Heart left ventricle (tissue), 16 donors: ENCODE data around the gene SLC35A1. TPM values are rescaled to one million over a fixed set of nuclear protein-coding genes. Genes with fewer than 3 reads are reported as not detected.

Source experiments
- ATAC-seq, 4 donors: fragments of 200-7000 bp; cut with Tn5 transposase; one replicate each; pipeline ENCODE4 v1.9.1; 2020 to 2022; ENCODE audit warnings: moderate library complexity in 4 of 4, mild to moderate bottlenecking in 3 of 4, moderate number of reproducible peaks in 1 of 4
- DNase-seq, 5 donors: peaks; one replicate each; pipeline ENCODE4 v3.0.0-alpha.2; 2020
- H3K27ac ChIP-seq, 12 donors: fragments of 200-600 bp; sonication (generic) in 4 of 12; one replicate each; pipeline versions ENCODE4 v1.5.0 to v1.8.0; 2016 to 2022; ENCODE audit warnings: mild to moderate bottlenecking in 2 of 12
- H3K27me3 ChIP-seq, 9 donors: fragments of 200-600 bp; sonication (generic) in 2 of 9; one replicate each; pipeline versions ENCODE4 v1.5.1 to v1.8.0; 2016 to 2022; ENCODE audit warnings: mild to moderate bottlenecking in 3 of 9
- H3K36me3 ChIP-seq, 9 donors: fragments of 200-600 bp; sonication (generic) in 2 of 9; one replicate each; pipeline versions ENCODE4 v1.5.0 to v1.8.0; 2018 to 2022; ENCODE audit warnings: mild to moderate bottlenecking in 2 of 9
- H3K4me1 ChIP-seq, 12 donors: fragments of 200-600 bp; sonication (generic) in 4 of 12; one replicate each; pipeline versions ENCODE4 v1.5.0 to v1.8.0; 2016 to 2022; ENCODE audit warnings: mild to moderate bottlenecking in 3 of 12
- H3K4me3 ChIP-seq, 12 donors: fragments of 200-600 bp; sonication (generic) in 4 of 12; one replicate each; pipeline versions ENCODE4 v1.5.0 to v1.8.0; 2017 to 2022; ENCODE audit warnings: mild to moderate bottlenecking in 9 of 12, moderate library complexity in 4 of 12
- H3K9me3 ChIP-seq, 12 donors: fragments of 200-600 bp; sonication (generic) in 4 of 12; one replicate each; pipeline versions ENCODE4 v1.5.0 to v1.8.0; 2016 to 2022; ENCODE audit warnings: mild to moderate bottlenecking in 1 of 12
- POLR2A ChIP-seq, 2 donors: fragments of 450-650 bp; IDR thresholded peaks; one replicate each; pipeline ENCODE4 v1.6.1; 2017; ENCODE audit warnings: antibody characterized with exemption in 2 of 2, mild to moderate bottlenecking in 2 of 2, moderate library complexity in 2 of 2
- WGBS, 4 donors: extraction: QIAGEN DNeasy Blood & Tissue Kit in 2 of 4; methylation state at CpG; one replicate each; pipeline versions ENCODE4 v1.1.5 to v1.1.7; 2013 to 2018; 5-methylcytosine and 5-hydroxymethylcytosine counted together
- intact Hi-C, 10 donors: fragments of 100-400 bp; cut with DNase I; formaldehyde crosslinking; loops; one replicate each; pipeline versions ENCODE4 v1.11.1 to v1.14.2; 2022
- polyA plus RNA-seq, 2 donors: library from polyadenylated mRNA; stranded (reverse); fragments of 200-250 nt; gene quantifications; one replicate each; pipeline ENCODE4 v1.2.3, GENCODE V29; 2013
- total RNA-seq, 9 donors: library from RNA; depleted of rRNA in 2 of 9; stranded (reverse); fragments of >200 nt in 2 of 9; fragmentation: NEBNext Ultra II Directional in 3 of 9; extraction: Animal tissue kit (Norgen Biotek cat#: 25700) in 3 of 9; gene quantifications; one replicate each; pipeline versions ENCODE4 v1.1.0 to v1.2.4, GENCODE V29; 2016 to 2023
- TF ChIP-seq, protein P1 (sequence below), 12 donors: fragments of 200-600 bp; sonication (generic) in 4 of 12; IDR thresholded peaks; one replicate each; pipeline versions ENCODE4 v1.5.0 to v1.8.0; 2018 to 2022; ENCODE audit warnings: antibody characterized with exemption in 12 of 12, mild to moderate bottlenecking in 5 of 12
- donor health status: ischemic (EF 13 %, LVEDD 7.1; RV severe dilation, severe dysfunction).
- donor health status: healthy with polysubstance abuse.
- donor health status: DM: no; HTN: yes; CAD: no.
- donor health status: DM: no; HTN: no; CAD: no.
- donor health status: ischemic (EF 25% LVEDD 6.9; RV normal size, moderate dysfunction).
- donor health status: ischemic (EF 25% LVEDD 5.7; RV mildly dilated, moderate dysfunction).
- donor health status: healthy.
- donor health status: DM: yes; HTN: yes; CAD: no.
- donor health status: ischemic (EF 35%, LVEDD 5.7; RV mildly dilated, moderate dysfunction).
- donor health status: nonischemic (EF 11% LVEDD 7.7; RV severe dilation, severe dysfunction).
- donor health status: DM: yes; HTN: yes; CAD: no.
- donor health status: PGD.
- donor health status: ischemic (EF 29% LVEDD 5.4; RV normal size, mild dysfunction).
- donor health status: nonischemic (EF 23%, LVEDD 6.1; RV moderate dilation, normal function).

SLC35A1 gene
- total and polyA plus RNA-seq, 11 donors, result 6.3 to 13.9 (median 9.8) TPM

DNA sequence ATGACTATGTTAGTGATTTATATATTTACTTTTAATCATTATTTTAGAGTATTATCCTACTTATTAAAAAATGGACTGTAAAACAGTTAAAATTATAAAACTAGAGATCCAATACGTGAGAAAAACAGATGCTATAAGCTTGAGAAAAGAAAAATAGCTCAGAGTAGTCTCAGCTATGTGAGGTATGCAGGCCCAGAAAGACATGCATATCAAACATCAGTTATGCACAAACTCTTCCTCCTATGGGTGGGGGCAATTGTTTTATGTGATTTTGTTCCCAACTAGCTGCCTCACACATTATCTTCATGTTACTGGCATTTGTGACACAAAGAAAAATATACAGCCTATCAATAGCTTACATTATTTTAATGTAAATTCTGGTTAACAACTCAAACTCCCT, 88.2 kb downstream of the SLC35A1 start:
- no peak overlapping the region for H3K4me3 ChIP-seq
- no peak overlapping the region for H3K27ac ChIP-seq
- H3K36me3 ChIP-seq, result peaks cover 0 to 93% (median 62%) of the 10 kb centered on the region in 9 donors
- H3K9me3 ChIP-seq, result no peaks in the 10 kb centered on the region
- DNase-seq (no peak), ATAC-seq (no peak)
- intact Hi-C loops, result no loop called here
- H3K27me3 ChIP-seq, result no peaks in the 10 kb centered on the region
- peaks cover 0 to 11% (median 0%) of the 10 kb centered on the region in 12 donors for H3K4me1 ChIP-seq
- 63 to 89% (median 73%) methylated on average over 1 of the region's 1 CpG for WGBS, 4 donors
- TF ChIP-seq, protein P1, sequence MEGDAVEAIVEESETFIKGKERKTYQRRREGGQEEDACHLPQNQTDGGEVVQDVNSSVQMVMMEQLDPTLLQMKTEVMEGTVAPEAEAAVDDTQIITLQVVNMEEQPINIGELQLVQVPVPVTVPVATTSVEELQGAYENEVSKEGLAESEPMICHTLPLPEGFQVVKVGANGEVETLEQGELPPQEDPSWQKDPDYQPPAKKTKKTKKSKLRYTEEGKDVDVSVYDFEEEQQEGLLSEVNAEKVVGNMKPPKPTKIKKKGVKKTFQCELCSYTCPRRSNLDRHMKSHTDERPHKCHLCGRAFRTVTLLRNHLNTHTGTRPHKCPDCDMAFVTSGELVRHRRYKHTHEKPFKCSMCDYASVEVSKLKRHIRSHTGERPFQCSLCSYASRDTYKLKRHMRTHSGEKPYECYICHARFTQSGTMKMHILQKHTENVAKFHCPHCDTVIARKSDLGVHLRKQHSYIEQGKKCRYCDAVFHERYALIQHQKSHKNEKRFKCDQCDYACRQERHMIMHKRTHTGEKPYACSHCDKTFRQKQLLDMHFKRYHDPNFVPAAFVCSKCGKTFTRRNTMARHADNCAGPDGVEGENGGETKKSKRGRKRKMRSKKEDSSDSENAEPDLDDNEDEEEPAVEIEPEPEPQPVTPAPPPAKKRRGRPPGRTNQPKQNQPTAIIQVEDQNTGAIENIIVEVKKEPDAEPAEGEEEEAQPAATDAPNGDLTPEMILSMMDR (IDR thresholded peaks at IDR 0.05), result no peak
- no peak for TF ChIP-seq POLR2A (IDR thresholded peaks at IDR 0.05)

Other genes starting within 250 kb of the SLC35A1 start
- 10 to 100 TPM in 3 of 9 donors, 1 to 10 TPM in 6; 6.0 to 17.5 (median 9.0) TPM for gene SMIM8, start 150.4 kb upstream of the SLC35A1 start, total RNA-seq
- 1 to 10 TPM; 5.9 to 9.7 TPM for gene SMIM8, start 150.4 kb upstream of the SLC35A1 start, polyA plus RNA-seq
- not detected for gene GJB7, start 143.7 kb upstream of the SLC35A1 start, total RNA-seq
- gene GJB7, start 143.7 kb upstream of the SLC35A1 start, polyA plus RNA-seq, result not detected
- 1 to 10 TPM in 7 of 9 donors, under 1 TPM in 2; 0.67 to 3.8 (median 1.7) TPM for gene C6orf163, start 128.2 kb upstream of the SLC35A1 start, total RNA-seq
- 1 to 10 TPM in 1 of 2 donors, under 1 TPM in 1; 0.50 to 2.5 TPM for gene C6orf163, start 128.2 kb upstream of the SLC35A1 start, polyA plus RNA-seq
- gene CFAP206, start 65.0 kb upstream of the SLC35A1 start, total RNA-seq, result under 1 TPM in 7 of 9 donors, not detected in 2; 0.12 to 0.41 (median 0.23) TPM
- gene CFAP206, start 65.0 kb upstream of the SLC35A1 start, polyA plus RNA-seq, result under 1 TPM; 0.19 to 0.33 TPM
- 10 to 100 TPM; 13.3 to 24.2 (median 20.3) TPM for gene RARS2, start 117.0 kb downstream of the SLC35A1 start, total RNA-seq
- gene RARS2, start 117.0 kb downstream of the SLC35A1 start, polyA plus RNA-seq, result 10 to 100 TPM; 10.2 to 21.2 TPM
- 10 to 100 TPM; 15.2 to 28.6 (median 20.8) TPM for gene ORC3, start 117.2 kb downstream of the SLC35A1 start, total RNA-seq
- gene ORC3, start 117.2 kb downstream of the SLC35A1 start, polyA plus RNA-seq, result 10 to 100 TPM; 15.4 to 18.8 TPM
- 10 to 100 TPM; 15.2 to 54.7 (median 40.7) TPM for gene AKIRIN2, start 229.3 kb downstream of the SLC35A1 start, total RNA-seq
- 10 to 100 TPM; 21.8 to 42.0 TPM for gene AKIRIN2, start 229.3 kb downstream of the SLC35A1 start, polyA plus RNA-seq